SW480 (cell line): Measurements from ENCODE around the gene SCRG1.

Source experiments
- DNase-seq: peaks from one replicate; pipeline ENCODE4 v3.0.0-alpha.2; 2016; ENCODE audit warnings: low spot score

SCRG1 gene

GRCh38 chr4:173360587-173361221, 38.2 kb downstream of the SCRG1 start:
- DNase-seq: no peak

GRCh38 chr4:173357939-173358338, 41.0 kb downstream of the SCRG1 start:
- DNase-seq: no peak

- no peak for DNase-seq
These were observed 51.4 kb downstream of the SCRG1 start for GRCh38 chr4:173347467-173347866.

GRCh38 chr4:173346074-173346473, 52.8 kb downstream of the SCRG1 start:
- no peak for DNase-seq

- no peak for DNase-seq
These were observed 53.3 kb downstream of the SCRG1 start for GRCh38 chr4:173345648-173346047.

GRCh38 chr4:173343832-173344397, 55.0 kb downstream of the SCRG1 start:
- no peak for DNase-seq

GRCh38 chr4:173337463-173337862, 61.5 kb downstream of the SCRG1 start:
- DNase-seq: no peak

- peak; percentile 79 for DNase-seq
These were observed 63.8 kb downstream of the SCRG1 start for GRCh38 chr4:173334891-173335752.
